Activated CD4-positive, alpha-beta T cell treated with anti-CD3 and anti-CD28 coated beads, Interleukin-10, Interleukin-2, amounts not matched to agents 100 ng/mL and 50 ng/mL, durations not matched to agents 16 hours and 8 hours (primary cell): ENCODE results near the gene TRPM3.
"Not testable (repeated sequence)": the region's sequence is repeated elsewhere in the genome, so short reads cannot be mapped to it uniquely, and the experiment has no call there.

Source experiments
- DNase-seq: peaks from one replicate; pipeline ENCODE4 v3.0.0-alpha.2; 2020

The TRPM3 gene

GRCh38 chr9:70724025-70724424 lies 397.4 kb downstream of the TRPM3 start:
- DNase-seq: not testable (repeated sequence)

- not testable (repeated sequence) for DNase-seq
Observed at GRCh38 chr9:70706797-70707196, 414.6 kb downstream of the TRPM3 start.

- no peak for DNase-seq
Observed at GRCh38 chr9:70701163-70701562, 420.3 kb downstream of the TRPM3 start.

GRCh38 chr9:70696694-70697335 lies 424.6 kb downstream of the TRPM3 start:
- DNase-seq: no peak

GRCh38 chr9:70694758-70695157 lies 426.7 kb downstream of the TRPM3 start:
- DNase-seq: no peak

- no peak for DNase-seq
Observed at GRCh38 chr9:70693186-70693585, 428.2 kb downstream of the TRPM3 start.

- no peak for DNase-seq
Observed at GRCh38 chr9:70692431-70692830, 429.0 kb downstream of the TRPM3 start.

- DNase-seq: no peak
Observed at GRCh38 chr9:70688704-70689103, 432.7 kb downstream of the TRPM3 start.

- no peak for DNase-seq
Observed at GRCh38 chr9:70683841-70684240, 437.6 kb downstream of the TRPM3 start.

GRCh38 chr9:70682298-70682697 lies 439.1 kb downstream of the TRPM3 start:
- DNase-seq: no peak

GRCh38 chr9:70679845-70680244 lies 441.6 kb downstream of the TRPM3 start:
- no peak for DNase-seq

GRCh38 chr9:70678153-70678552 lies 443.3 kb downstream of the TRPM3 start:
- DNase-seq: no peak

GRCh38 chr9:70677055-70677735 lies 444.2 kb downstream of the TRPM3 start:
- DNase-seq: no peak

GRCh38 chr9:70675868-70676370 lies 445.5 kb downstream of the TRPM3 start:
- DNase-seq: no peak

- DNase-seq: no peak
Observed at GRCh38 chr9:70673844-70674243, 447.6 kb downstream of the TRPM3 start.

- no peak for DNase-seq
Observed at GRCh38 chr9:70672161-70672649, 449.2 kb downstream of the TRPM3 start.

GRCh38 chr9:70668751-70669150 lies 452.7 kb downstream of the TRPM3 start:
- no peak for DNase-seq

GRCh38 chr9:70658765-70659164 lies 462.7 kb downstream of the TRPM3 start:
- DNase-seq: no peak

- DNase-seq: no peak
Observed at GRCh38 chr9:70656281-70656680, 465.1 kb downstream of the TRPM3 start.

GRCh38 chr9:70654144-70654543 lies 467.3 kb downstream of the TRPM3 start:
- DNase-seq: no peak

GRCh38 chr9:70644627-70645026 lies 476.8 kb downstream of the TRPM3 start:
- DNase-seq: not testable (repeated sequence)

GRCh38 chr9:70642341-70642740 lies 479.1 kb downstream of the TRPM3 start:
- DNase-seq: no peak

GRCh38 chr9:70641631-70642030 lies 479.8 kb downstream of the TRPM3 start:
- no peak for DNase-seq

- DNase-seq: no peak
Observed at GRCh38 chr9:70641031-70641430, 480.4 kb downstream of the TRPM3 start.
